ENCODE results near the gene ACSF3.

GRCh38 chr16:89145406-89146161 lies 51.9 kb downstream of the ACSF3 start:
- TF ChIP-seq CTCF (conservative IDR thresholded peaks at IDR 0.05) (no peak), EZH2 (IDR thresholded peaks at IDR 0.05; ENCODE audit: low read depth) (no peak)

All from PC-9 (cell line).